G401 (cell line): ENCODE data around the gene CHST8. TPM values are rescaled to one million over a fixed set of nuclear protein-coding genes. Genes with fewer than 3 reads are reported as not detected.

Experiments
- DNase-seq: peaks from one replicate; pipeline ENCODE4 v3.0.0-alpha.2; 2015; ENCODE audit warnings: low spot score
- in situ Hi-C: cut with HindIII; loops from 2 replicates; pipeline ENCODE4 v1.10.0; 2016; ENCODE audit warnings: low sequenced_read_pairs, mixed read lengths
- total RNA-seq: library from RNA; depleted of rRNA; stranded (reverse); fragments of >200 nt; shearing (Covaris generic); gene quantifications from 2 replicates; pipeline ENCODE4 v1.2.3, GENCODE V29; 2014

The CHST8 gene
- total RNA-seq, 1 experiment from 2014 or later = not detected

DNA sequence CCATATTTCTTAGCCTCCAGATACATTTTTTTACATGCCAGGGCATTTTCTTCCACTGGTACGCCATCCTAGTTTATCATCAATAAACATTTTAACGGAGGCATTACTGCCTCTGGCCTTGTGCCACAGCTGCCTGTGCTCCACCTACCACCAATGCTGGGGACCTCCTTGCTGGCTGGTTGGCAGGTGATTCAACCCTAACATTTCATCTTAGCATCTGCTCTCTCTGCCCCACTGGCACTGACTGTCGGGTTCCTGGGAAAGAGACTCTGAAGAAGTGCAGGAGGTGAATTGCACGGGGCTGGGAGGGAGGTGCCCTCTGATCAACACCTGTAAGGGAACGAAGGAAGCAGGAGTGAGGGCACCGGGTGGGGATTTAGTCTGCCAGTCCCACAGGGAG is 123.5 kb downstream of the CHST8 start:
- no peak for DNase-seq
- in situ Hi-C loops = no loop called here

GRCh38 chr19:33746159-33746558 is 124.4 kb downstream of the CHST8 start:
- in situ Hi-C loops = no loop called here
- DNase-seq = no peak

- DNase-seq = no peak
- in situ Hi-C loops = no loop called here
Measured at GRCh38 chr19:33747273-33747672, 125.5 kb downstream of the CHST8 start.

DNA sequence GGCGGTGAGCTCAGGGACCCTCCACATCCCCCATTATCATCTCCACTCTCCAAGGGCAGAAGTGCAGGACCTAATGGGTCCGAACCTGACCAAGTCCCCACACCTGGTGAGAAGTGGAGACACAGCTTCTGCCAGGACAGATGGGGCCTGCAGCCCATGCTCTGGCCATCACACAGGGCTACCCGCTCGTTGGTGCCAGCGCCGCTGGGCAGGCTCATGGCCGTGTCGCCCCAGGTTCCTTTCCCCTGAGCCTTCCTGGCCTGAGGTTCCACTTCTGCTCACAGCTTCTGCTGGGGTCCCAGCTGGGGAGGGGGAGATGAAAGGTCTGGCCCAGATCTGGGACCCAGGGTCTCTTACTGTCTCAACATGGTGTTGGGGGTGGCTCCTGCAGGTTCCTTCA is 126.5 kb downstream of the CHST8 start:
- DNase-seq = no peak
- in situ Hi-C loops = no loop called here

DNA sequence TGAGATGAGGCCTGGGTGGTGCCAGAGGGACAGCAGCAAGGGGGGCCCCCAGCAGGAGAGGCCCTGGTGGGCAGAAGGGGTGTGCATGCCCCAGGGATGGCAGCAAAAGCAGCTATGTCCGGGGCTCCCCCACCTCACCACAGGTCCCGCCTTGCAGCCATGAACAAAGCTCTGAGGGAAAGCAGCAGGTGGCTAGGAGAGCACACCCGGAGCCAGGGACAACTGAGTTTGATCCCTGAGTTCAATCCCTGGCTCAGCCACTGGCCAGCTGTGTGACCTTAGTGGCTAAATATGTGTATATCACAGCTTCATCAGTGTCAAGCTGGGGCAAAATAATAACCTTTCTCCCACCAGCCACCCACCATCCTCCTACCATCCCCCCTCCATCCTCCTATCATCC is 127.3 kb downstream of the CHST8 start:
- in situ Hi-C loops = no loop called here
- DNase-seq = no peak

DNA sequence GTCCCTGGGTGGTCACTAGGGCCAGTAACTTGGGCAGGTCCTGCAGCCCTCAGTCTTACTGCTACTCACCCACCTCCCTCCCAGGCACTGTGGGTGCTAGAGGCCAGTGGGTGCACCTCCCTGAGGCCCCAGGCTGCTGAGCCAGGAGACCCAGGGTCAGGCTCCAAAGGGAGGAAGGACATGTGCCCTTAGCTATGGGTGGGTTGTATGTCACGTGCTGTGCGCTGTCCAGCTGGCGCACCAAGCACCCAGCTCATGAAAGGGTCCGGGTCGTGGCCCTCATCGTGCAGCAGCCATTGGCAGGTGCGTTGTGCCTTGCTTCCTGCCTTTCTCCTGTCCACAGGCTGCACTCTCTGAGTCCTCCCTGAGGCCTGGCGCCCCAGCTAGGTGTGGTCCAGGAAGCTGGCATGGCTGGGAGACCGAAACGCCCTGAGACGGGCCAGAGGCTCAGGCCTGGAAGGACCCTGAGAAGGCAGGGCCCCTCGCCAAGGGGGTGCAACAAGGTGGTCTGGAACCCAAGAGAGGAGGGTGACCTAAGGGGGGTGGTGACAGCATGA is 127.9 kb downstream of the CHST8 start:
- DNase-seq = no peak
- in situ Hi-C loops = no loop called here

DNA sequence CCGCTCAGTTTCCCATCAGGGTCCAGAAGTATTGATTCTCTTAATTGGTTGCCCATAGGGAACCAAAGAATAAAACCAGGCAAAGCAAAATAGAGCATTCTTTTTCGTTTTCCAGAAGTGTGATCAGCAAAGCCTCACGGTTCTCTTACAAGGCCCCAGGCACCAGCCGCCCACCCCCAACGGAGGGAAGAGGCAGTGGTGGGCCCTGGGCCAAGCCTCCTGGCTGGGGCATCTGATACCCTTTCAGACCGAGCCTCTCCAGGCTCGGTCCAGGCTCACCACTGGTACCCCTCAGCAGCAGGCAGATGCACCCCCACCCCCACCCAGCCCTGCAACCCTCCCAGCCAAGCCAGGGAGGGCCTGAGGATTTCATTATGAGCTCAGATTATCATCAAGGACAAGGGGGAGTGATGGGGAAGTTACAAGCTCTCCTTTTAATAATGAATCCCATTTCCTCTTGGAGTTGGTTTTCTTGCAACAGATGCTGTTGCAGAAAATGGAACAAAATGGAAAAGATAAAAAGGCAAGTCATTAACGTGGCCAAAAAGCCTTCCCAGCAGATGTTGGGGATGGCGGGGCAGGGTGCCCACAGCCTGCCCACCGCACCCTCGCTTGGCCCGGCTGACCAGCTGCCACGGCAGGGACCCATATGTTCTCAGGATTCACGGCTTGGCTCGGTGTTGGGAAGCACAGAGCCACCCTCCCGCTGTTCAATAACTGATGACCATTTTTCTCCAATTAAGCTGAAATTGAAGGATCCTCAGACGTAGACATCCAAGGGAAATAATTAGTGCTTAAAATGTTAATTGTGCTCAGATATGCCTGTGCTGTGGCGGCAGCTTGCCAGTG is 129.1 kb downstream of the CHST8 start:
- in situ Hi-C loops = no loop called here
- peak; percentile 34 for DNase-seq

DNA sequence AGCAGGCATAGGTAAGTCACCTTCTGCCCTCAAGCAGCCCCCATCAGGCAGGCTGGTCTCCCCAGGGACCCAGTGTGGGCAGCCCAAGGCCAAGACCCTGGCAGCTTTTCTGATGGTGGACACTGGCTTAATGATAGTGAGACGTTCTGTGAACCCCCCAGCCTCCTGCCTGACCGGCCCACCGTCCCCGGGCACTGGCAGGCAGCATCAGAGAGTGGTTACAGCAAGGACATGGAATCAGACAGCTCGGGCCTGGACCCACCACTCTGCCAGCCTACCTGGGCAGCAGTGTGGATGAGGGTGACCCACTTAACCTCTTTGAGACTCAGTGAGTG is 129.7 kb downstream of the CHST8 start:
- DNase-seq = no peak
- in situ Hi-C loops = no loop called here

GRCh38 chr19:33752018-33752800 is 130.5 kb downstream of the CHST8 start:
- in situ Hi-C loops = no loop called here
- no peak for DNase-seq

DNA sequence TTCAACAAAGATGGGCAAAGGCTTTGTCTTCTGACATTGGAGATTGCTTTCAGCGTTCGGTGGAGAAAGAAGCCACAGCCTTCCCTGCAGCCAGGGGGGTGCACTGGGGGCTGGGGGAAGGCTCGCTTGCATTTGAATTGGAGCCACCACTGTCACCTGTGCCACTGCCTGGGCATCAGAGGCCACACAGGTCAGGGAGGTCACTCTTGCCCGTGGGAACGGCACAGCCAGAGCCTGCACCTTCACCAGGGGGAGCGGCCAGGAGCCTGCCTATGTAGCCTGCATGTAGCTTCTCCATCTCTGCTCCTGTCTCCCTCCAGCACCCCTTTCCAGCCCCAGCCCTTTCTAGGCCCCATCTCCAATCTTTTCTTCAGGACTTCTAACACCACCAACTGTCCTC is 131.2 kb downstream of the CHST8 start:
- no peak for DNase-seq
- in situ Hi-C loops = no loop called here

GRCh38 chr19:33754361-33754760 is 132.6 kb downstream of the CHST8 start:
- in situ Hi-C loops = no loop called here
- DNase-seq = no peak

DNA sequence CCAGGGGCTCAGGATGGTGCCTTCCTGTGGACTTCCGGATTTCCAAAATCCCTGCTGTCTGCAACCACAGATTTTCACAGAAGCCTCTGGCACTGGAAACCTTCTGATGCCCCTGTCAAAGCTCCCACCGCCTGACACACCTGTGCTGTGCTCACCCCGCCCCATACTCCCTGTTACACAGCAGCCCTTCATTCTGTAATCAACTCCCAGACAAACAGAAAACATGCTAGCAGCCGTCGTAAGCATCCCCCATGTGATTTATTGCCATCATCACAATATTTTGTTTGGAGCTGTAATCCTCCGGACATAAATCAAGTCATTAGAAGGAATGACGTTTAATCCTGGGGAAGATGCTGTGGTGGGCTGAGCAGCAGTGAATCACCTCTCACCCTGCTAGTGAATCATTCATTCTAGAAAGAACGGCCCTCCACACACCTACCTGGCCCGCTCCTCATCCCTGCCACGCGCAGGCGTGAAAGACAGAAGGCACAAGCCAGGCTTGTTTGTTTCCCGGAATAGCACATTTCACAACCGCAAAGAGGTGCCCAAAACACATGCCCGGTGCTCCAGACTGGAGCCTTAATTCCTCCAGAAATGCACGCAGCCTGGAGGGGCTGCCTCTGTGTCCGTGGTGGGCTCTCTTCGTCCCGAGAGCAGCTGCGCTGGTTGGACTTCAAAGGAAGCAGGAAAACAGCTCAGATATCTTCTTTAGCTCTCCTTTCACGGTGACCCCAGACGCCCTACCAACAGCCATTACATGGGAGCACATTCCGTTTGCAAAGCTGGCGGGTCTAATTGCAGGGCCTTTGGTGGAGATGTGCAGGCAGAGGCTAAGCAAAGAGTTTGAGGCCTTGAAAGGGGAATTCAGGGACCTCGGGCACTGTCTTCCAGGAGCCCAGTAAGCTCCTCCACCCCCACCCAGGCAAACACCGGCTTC is 133.6 kb downstream of the CHST8 start:
- peak; percentile 62 for DNase-seq
- in situ Hi-C loops = no loop called here

GRCh38 chr19:33756177-33756576 is 134.4 kb downstream of the CHST8 start:
- DNase-seq = peak; percentile 74
- in situ Hi-C loops = no loop called here

DNA sequence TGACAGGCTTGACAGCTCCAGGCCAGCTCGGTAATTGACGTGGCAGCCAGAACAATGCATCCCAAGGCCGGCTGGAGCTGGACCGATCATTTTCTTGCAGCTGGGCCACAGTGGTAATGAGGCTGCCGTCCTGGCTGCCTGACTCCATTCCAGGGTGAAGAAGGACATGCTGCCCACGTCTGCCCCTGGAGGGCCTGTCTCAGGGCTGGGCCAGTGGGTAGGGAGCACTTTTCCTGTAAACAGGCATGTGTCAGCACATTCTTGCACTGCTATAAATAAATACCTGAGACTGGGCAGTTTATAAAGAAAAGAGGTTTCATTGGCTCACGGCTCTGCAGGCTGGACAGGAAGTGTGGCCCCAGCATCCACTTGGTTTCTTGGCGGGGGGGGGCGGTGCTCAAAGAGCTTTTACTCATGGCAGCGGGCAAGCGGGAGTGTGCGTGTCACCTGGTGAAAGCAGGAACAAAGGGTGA is 136.8 kb downstream of the CHST8 start:
- DNase-seq = peak; percentile 68
- in situ Hi-C loops = no loop called here

GRCh38 chr19:33759356-33759755 is 137.6 kb downstream of the CHST8 start:
- no peak for DNase-seq

DNA sequence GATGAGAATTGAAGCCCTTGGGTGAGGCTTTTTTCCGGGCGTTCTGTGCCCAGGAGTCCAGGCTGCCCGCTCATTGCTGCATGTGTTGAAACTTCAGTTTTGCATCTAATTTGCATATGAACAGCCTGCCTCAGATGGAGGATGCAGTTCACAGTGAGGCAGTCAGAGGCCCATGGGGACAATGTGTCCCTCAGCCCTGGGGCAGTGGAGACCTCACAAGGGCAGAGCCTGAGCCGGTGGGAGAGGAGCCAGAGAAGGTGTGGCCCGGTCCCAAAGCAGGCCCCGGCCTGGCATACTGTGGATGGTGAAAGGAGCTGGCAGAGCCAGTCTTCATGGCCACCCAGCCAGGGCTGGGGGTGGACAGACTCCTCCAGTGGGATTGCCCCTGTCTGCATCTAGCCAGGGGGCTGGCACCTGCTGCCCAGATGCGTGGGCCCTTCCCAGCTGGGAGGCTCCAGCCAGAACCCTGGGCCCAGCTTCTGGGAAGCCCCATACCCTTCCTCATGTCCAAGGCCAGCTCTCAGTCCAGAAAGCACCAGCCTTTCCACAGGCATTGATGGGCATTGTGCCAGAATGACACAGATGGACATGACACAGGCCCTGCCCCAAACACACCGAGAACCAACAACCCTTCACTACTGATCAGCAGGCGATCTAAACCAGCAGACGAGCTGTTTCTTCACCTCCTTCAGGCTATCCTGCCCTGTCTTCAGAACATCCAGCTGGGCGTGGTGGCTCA is 142.0 kb downstream of the CHST8 start:
- DNase-seq = peak; percentile 91
- in situ Hi-C loops = loop anchor here (10.0 kb wide), 1 partner anchor 349 kb away; no protein-coding TSS in a partner anchor

More at GRCh38 chr19:33759356-33759755, 137.6 kb downstream of the CHST8 start:
- in situ Hi-C loops = no loop called here

DNA sequence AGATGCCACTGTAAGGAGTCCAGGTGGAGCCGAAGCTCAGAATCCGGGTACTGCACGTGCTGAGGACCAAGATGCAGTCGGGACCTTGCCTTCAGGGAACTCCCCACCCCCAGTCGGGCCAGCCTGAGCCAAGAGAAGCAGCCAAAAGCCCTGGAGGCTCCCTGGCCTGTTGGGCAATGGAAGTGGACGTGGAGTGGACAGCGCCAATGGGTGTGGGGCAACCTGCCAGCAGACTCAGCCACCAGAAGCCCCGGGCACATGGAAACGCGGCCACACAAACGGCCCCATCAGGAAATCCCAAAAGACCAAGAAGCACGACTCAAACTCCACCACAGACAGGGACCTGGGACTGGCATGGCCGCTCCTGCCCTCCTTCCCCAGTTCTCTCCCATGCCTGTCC is 144.9 kb downstream of the CHST8 start:
- DNase-seq = no peak
- in situ Hi-C loops = loop anchor here (10.0 kb wide), 1 partner anchor 352 kb away; no protein-coding TSS in a partner anchor

DNA sequence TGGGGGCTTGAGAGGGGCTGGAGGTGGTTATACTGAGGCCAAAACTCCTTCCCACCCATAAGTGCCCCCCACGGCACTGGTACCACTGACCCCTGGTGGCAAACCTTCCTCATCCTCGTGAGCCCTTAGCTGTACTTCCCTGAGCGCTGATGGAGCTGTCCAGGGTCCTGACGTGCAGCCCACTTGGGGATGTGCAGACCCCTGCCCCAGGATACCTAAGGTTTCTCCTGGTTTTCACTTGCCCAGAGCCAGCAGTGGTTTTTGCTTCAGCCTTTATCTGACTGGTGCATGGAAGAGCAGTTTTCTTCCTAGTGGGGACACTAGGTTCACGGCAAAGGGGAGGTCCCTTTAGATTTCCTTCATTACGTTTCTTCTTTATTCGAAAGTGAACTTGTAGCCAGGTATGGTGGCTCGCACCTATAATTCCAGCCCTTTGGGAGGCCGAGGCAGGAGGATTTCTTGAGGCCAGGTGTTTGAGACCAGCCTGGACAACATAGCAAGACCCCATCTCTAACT is 146.2 kb downstream of the CHST8 start:
- in situ Hi-C loops = loop anchor here (10.0 kb wide), 1 partner anchor 353 kb away; no protein-coding TSS in a partner anchor
- DNase-seq = no peak
